Posterior vena cava (tissue), 2 donors: ENCODE data around the gene LGALS1. TPM values are rescaled to one million over a fixed set of nuclear protein-coding genes. Genes with fewer than 3 reads are reported as not detected.
A peak's percentile ranks its signal among the peaks of the same experiment; 100 is the strongest.
"Not testable (repeated sequence)": the region's sequence is repeated elsewhere in the genome, so short reads cannot be mapped to it uniquely, and the experiment has no call there.

ENCODE experiments used
- DNase-seq: peaks from one replicate; pipeline ENCODE4 v3.0.0-alpha.2; 2020; ENCODE audit warnings: low spot score
- intact Hi-C, 2 donors: fragments of 100-400 bp; cut with DNase I; formaldehyde crosslinking; loops; one replicate each; pipeline versions ENCODE4 v1.14.1 to v1.14.2; 2022 to 2023
- total RNA-seq, 2 donors: library from RNA; stranded (reverse); fragmentation: NEBNext Ultra II Directional; extraction: Animal tissue kit (Norgen Biotek cat#: 25700); gene quantifications; one replicate each; pipeline ENCODE4 v1.2.1, GENCODE V29; 2021
- donor health status: DM: yes; HTN: yes; CAD: no.
- donor health status: DM: yes; HTN: yes; CAD: no.

Gene LGALS1
- total RNA-seq, 2 donors from 2014 or later, result 1,140 to 1,213 TPM

DNA sequence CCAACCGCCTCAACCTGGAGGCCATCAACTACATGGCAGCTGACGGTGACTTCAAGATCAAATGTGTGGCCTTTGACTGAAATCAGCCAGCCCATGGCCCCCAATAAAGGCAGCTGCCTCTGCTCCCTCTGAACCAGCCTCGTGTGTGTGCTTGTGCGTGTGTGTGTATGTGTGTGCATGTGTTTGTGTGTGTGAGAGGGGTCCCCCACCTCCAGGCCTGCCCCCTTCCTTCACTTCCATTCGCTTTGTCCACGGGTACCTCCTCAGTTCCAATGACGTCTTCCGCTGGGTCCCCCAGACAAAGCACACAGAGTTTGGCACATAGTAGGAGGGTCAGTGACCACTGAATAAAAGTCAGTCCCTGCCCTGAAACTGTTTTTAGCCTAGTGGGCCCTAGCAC lies 4.2 kb downstream of the LGALS1 start:
- DNase-seq, result no peak
- intact Hi-C loops, result loop anchor here in 1 of 2 donors (5.0 kb wide), 1 partner anchor 37 kb away; no protein-coding TSS in a partner anchor

DNA sequence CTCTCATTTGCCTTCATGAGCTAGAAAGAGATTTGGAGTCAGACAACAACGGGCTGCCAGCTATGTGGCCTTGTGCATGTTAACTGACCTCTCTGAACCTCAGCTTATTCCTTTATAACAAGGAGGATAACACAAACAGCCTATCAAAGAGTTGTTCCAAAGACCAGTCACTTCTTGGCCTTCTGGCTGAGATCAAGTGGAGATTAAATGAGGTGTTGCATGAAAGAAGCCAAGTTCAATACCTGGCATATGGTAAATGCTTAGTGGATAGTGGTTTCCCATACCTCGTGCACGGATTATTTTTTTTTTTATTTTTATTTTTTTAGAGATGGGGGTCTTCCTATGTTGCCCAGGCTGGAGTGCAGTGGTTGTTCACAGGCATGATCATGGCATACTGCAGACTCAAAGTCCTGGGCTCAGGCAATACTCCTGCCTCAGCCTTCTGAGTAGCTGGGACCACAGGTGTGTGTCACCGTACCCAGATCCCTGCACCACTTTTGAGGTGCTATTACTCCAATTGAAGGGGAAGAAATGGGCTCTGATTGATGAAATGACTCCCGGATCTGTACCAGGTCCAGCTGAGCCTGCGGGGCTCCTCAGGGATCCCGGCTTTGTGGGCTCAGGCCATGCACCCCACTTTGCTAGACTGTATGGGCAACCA lies 4.9 kb downstream of the LGALS1 start:
- intact Hi-C loops, result loop anchor here in 1 of 2 donors (5.0 kb wide), 1 partner anchor 38 kb away; no protein-coding TSS in a partner anchor

DNA sequence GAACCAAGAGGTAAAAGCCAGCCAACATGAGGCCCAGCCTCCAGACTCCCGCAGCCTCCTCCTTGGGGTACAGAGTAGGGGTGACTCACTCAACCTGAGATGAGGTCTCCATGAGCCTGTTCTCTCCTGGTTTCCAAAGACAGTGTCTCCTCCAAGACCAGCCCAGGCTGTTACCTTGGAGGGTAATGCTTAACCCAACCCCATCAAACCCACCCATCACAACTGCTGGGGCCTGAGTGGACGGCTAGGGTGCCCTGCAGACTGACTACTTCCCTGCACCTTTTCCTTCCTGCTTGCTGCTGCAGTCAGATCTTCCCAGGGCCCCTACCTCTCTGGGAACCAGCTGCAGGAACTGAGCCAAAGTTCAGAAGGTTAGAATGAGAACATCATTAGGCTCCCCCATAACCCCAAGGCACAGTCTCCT lies 5.6 kb downstream of the LGALS1 start:
- intact Hi-C loops, result loop anchor here in 1 of 2 donors (5.0 kb wide), 1 partner anchor 39 kb away; no protein-coding TSS in a partner anchor

More for the DNA sequence above, 4.9 kb downstream of the LGALS1 start:
- no peak for DNase-seq

DNA sequence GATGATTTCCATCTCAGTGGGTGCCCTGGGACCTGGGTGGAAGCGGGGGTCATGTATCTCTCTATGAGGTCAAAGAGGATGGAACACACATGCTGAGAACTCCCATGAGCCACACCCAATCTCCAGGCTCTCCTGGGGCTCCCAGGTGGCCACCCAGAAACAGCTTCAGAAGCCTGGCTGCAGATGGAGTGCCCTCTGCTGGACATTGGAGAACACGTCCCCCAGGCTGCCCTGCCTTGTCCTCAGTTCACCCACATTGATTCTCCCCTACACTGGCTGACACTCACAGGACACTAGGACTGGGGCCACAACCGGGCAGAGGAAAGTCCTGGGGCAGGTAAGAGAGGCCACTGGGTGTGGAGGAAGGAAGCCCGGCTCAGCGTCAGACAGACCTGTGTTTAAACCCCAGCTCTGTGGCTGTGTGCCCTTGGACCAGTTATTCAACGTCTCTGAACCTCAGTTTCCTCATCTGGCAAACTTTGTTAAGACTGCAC lies 6.2 kb downstream of the LGALS1 start:
- intact Hi-C loops, result loop anchor here in 1 of 2 donors (5.0 kb wide), 1 partner anchor 39 kb away; no protein-coding TSS in a partner anchor
- DNase-seq, result peak; percentile 91

More for the DNA sequence above, 5.6 kb downstream of the LGALS1 start:
- no peak for DNase-seq

DNA sequence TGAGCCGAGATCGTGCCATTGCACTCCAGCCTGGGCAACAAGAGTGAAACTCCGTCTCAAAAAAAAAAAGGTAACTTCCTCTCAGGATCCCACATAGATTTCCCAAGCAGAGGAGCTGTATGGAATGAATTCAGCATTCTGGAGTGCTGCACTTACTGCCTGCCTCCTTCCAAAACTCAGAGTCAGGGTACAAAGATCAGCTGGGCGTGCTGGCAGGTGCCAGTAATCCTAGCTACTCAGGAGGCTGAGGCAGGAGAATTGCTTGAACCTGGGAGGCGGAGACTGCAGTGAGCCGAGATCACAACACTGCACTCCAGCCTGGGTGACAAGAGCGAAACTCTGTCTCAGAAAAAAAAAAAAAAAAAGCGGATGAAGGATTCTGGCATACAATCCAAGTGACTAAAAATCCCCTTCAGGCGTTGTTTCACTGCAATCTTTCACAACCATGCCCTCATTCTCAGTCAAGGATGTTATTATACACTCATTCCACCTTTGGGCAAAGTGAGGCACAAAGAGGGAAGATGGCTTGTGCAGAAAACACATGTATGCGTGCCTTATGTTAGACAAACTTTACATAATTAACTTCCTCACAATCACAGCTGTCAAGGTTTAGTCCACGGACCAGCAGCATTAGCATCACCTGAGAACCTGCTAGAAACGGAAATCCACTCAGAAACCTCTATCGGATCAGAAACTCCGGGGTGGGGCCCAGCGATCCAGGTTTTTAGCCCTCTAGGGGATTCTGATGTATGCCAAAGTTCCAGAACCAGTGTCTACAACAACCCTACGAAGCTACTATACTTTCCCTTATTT lies 9.6 kb downstream of the LGALS1 start:
- DNase-seq, result no peak
- intact Hi-C loops, result loop anchor here in 1 of 2 donors (5.0 kb wide), 1 partner anchor 43 kb away; no protein-coding TSS in a partner anchor

DNA sequence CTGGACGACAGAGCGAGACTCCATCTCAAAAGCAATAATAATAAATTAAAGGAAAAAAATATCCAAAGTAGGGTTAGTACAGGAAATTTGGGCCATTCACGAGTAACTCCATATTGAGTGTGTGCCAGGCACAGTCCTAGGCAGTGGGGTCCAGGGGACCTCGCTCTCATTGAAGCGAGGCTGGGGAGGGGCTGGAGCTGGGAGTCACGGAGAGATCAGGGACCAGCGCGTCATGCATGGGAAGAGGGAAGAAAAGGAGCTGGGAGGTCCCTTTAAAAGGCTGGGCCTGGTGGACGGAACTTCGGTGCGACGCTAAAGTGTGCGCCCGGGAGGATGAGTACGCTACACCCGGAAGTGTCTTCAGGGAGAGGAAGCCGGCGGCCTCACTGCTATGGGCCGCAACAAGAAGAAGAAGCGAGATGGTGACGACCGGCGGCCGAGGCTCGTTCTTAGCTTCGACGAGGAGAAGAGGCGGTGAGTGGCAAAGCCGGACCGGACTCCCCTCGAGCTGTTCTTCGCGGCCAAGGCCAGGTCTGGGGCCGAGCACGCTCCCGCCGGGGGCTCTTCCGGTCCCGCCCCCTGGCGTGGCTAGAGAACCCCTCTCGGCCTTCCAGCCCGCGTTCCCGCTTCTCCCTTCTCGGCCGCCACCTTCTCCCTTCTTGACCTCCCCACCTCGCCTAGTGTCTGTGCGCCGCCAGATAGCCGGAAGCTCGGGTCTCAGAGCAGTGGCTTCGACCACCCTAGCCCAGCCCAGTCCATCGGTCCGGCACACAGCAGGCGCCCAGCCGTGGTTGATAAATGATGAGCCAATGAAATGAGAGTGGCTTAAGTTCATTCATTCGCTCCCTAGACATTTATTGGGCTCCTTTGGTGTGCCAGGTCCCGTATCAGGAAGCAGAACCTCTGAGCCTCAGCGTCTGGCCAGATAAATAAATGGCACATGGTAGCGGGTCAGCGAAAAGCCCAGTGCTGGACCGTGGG lies 10.9 kb downstream of the LGALS1 start, which contains the start of gene NOL12:
NOL12 (plus strand) TSS at position 342 of the 981 bp plus-strand sequence; CDS start at position 392, 50 bp downstream.
- DNase-seq, result peak; percentile 94
- intact Hi-C loops, result no loop called here

DNA sequence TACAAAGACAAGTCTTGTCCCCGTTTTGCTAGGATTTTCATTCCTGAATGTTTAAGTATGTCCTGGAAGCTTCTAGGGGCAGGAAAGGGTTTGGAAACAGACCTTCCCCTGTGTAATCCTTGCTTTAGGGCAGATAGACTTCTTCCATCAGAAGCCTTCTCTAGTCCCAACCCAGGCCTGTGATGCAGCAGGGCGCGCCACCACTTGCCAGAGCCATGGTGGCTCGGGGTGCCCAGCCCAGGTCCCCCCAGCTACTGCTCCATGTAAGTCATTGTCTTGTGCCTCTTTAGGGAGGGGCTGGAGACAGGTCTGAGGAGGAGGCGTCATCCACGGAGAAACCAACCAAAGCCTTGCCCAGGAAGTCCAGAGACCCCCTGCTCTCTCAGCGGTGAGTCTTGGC lies 15.0 kb downstream of the LGALS1 start:
- no peak for DNase-seq
- intact Hi-C loops, result no loop called here

DNA sequence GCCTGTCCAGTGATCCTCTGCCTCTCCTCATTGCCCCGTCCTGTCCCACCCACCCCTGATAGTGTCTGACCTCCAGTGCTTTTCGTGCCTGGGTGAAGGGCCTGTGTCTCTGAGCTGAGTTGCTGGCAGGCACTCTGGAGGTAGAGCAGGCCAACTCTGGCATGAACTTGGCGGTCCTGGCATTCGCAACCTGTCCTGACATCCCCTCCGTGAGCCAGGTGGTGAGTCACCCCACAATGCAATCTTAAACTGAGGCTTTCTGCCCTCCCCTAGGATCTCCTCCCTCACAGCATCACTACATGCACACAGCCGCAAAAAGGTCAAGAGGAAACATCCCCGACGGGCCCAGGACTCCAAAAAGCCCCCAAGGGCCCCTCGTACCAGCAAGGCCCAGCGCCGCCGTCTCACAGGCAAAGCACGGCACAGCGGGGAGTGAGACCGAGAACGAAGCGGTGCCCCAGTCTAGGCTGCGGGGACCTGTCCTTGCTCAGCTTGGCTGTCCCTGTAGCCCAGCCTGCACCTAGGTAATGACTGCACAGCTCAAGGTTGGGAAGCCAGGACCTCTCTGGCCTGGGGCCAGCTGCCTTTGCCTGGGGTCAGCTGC lies 15.6 kb downstream of the LGALS1 start:
- intact Hi-C loops, result no loop called here
- no peak for DNase-seq

DNA sequence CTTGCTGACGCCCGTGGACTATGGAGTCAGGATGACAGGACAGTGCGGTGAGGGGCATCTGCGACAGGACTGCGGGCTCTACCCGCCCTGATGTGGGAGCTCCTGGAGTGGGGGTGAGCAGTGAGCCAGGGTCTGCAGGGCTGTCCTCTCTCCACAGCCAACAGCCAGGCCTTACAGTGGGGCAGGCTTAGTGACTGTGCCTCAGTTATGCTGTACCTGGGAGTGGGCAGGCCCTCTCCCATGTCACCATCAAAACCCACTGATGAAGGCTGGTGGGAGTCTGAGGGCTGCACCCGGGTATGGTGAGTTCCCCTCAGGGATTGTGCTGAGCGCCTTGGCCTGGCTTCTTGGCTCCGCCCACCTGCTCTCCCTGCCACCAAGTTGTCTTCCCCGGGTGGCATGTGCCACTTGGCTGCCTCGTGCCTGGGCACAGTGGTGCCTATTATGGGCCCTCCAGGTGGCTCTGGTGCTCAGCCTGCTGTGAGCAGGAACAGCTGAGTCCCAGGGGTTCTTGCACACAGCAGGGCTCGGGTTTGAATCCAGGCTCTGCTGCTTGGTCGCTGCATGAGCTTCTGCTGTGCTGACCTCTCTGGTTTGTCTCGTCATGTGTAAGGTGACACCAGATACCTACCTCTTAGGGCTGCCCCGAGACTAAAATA lies 17.3 kb downstream of the LGALS1 start:
- intact Hi-C loops, result no loop called here
- DNase-seq, result no peak

DNA sequence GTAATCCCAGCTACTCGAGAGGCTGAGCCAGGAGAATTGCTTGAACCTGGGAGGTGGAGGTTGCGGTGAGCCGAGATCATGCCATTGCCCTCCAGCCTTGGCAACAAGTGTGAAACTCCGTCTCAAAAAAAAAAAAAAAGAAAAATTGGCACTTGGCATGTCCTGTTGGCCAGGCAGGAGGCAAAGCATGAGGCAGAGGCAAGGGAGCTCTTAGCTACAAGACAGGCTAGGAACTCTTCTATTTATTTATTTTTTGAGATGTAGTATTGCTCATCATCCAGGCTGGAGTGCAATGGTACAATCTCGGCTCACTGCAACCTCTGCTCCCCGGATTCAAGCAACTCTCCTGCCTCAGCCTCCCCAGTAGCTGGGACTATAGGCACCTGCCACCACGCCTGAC lies 18.7 kb downstream of the LGALS1 start:
- DNase-seq, intact Hi-C loops: not testable (repeated sequence)

DNA sequence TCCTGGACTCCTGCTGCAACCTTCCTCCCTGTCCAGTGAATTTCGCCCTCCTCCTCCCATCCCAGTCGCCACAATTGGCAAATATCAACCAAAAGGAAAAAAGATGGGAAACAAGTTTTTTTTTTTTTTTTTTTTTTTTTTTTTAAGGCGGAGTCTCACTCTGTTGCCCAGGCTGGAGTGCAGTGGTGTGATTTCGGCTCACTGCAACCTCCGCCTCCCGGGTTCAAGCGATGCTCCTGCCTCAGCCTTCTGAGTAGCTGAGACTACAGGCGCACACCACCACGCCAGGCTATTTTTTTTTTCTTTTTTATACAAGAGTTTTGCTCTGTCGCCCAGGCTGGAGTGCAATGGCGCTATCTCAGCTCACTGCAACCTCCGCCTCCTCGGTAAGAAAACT lies 20.8 kb downstream of the LGALS1 start:
- intact Hi-C loops, DNase-seq: not testable (repeated sequence)

DNA sequence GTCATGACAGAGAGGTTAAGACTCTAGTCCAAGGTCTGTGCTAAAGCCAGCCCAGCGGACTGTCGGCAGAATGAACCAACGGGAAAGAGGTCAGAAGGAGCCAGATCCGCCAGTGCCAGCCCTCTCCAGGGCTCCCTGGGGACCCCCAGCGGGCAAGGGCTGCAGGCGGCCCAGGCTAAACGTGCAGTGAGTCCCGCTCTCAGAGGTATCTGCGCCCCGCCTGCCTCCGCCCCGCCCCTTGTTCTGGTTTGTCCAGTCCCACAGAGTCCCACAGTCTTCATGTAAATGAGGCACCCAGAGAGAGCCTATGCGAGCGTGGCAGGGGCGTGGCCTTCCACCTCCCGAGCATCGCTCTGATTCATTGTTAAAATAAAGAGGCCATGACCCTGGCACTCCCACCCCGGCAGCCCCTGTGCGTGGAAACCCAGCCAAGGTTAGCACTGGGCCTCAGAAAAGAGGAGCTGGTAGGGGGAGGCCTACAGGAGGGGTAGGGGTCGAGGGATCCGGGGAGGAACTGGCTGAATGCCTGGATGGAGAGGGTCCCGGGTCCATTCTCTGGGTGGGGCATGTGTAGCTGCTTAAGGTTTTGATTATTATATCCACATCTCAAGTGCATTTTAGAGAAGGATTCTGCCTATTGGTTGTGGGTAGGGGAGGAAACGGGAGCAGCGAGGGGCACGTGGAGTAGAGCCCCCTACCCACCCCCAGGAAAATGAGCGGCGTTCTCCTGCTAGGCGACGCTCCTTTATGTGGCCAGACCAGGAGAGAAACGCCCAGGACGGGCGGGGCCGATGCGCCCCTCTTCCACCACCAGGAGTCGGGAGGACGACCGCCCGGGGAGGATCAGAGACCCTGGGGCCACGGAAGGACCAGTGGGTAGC lies 21.5 kb downstream of the LGALS1 start, which contains the start of gene TRIOBP:
TRIOBP (plus strand) TSS at position 392 of the 881 bp plus-strand sequence. CDS start 4,318 bp downstream, outside the sequence.
- peak; percentile 97 for DNase-seq
- intact Hi-C loops, result no loop called here

DNA sequence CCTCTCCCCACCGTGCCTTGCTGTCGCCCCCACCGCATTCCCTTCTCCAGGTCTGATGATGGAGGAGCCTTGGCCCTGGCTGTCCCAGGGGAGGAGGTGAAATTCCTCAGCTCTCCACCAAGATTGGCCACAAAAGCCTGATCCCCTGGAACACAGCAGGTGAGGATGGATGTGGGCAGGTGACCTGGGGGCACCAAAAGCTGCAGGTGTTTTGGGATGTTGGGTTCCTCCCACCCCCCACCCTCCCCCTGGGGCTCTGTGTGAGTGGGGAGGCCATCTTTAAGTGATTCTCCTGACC lies 22.1 kb downstream of the LGALS1 start:
- intact Hi-C loops, result no loop called here
- no peak for DNase-seq

DNA sequence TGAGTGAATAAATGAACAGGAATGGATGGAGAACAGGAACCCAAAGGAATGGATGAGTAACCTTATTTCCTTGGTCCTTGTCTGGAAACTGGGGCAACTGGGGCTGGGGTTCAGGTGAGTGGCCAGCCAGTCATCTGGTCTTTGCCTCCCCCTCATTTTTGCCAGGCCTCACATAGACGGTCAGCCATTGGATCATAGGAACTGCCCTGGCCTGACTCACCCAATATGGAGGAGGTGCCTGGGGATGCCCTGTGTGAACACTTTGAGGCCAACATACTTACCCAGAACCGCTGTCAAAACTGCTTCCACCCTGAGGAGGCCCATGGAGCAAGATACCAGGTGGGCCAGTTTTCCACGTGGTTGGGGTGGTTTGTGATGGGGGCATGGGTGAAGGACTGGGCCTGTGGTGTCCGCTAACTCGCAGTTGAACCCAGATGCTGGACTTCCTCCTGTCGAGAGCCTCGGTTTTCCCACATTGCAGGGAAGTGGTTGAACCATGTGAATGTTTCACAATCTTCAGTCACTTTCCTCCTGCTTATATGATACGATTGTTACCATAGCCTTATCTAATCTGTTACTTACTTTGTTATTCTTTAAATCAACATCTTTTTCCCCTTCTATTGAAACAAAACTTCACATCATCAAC lies 25.8 kb downstream of the LGALS1 start:
- no peak for DNase-seq
- intact Hi-C loops, result no loop called here

DNA sequence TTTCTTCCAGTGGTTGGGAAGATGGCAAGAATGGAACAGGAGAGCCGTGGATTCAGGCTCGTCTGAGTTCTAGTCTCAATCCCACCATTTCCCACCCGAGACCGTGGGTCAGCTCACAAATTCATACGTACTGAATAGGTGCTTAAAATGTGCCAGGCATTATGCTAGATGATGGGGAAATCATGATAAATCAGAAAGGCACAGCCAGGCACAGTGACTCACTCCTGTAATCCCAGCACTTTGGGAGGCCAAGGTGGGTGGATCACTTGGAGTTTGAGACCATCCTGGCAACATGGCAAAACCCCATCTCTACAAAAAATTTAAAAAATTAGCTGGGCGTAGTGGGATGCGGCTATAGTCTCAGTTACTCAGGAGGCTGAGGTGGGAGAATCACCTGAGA lies 28.5 kb downstream of the LGALS1 start:
- DNase-seq, result no peak
- intact Hi-C loops, result no loop called here

DNA sequence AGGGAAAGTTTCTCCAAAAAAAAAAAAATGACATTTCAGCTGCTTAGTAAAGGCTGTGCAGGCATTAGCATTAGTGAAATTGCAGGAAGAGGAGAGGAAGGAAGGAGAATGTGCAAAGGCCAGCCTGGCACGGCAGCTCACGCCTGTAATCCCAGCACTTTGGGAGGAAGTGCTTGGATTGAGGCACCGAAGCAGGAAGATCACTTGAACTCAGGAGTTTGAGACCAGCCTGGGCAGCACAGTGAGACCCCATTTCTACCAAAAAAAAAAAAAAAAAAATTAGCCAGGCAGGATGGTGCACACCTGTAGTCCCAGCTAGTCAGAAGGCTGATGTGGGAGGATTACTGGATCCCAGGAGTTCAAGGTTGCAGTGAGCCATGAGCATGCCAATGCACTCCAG lies 29.2 kb downstream of the LGALS1 start:
- no peak for DNase-seq
- intact Hi-C loops, result no loop called here

DNA sequence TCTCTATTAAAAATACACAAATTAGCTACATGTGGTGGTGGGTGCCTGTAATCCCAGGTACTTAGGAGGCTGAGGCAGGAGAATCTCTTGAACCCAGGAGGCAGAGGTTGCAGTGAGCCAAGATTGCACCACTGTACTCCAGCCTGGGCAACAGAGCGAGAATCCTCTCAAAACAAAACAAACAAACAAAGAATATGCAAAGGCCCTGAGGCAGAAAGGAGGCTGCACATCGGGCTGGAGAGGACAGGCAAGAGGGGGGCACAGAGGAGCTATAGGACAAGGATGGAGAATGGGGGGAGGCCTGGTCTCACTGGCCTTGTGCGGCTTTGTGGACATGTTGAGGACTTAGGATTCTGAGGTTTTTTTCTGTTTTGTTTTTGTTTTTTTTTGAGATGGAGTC lies 29.8 kb downstream of the LGALS1 start:
- no peak for DNase-seq
- intact Hi-C loops, result no loop called here
